ENCODE data around the gene UBAC1. TPM values are rescaled to one million over a fixed set of nuclear protein-coding genes. Genes with fewer than 3 reads are reported as not detected.
A peak's percentile ranks its signal among the peaks of the same experiment; 100 is the strongest.

UBAC1 gene
- total RNA-seq, 2 donors from 2014 or later: 54.9 to 66.5 TPM

DNA sequence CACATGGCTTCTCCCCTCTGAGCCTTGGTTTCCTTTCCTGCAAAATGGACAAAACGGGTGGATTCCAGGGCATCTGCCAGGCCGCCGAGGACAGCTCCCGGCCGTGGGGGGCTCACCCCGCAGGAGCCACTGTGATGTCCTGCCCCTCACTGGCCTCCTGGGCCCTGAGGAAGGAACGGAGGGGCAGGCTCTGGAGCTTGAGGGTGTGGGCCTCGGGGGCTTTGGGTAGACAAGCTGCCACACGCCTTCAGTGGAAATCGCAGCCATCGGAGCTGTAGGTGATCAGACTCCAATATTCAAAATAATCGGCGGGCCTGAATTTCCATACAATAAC lies 32.2 kb upstream of the UBAC1 start:
- Histone ChIP-seq H3K27ac (peak overlapping the region; percentile 87), H3K4me1 (peaks cover 21% of the 10 kb centered on the region), H3K9ac (ENCODE audit: low read depth in 2 of 2, low read length in 2 of 2) (peak overlapping the region in 1 of 2 donors; percentile 43), H3K9me3 (no peaks in the 10 kb centered on the region), H3K4me3 (peak overlapping the region; percentile 14), H3K27me3 (no peaks in the 10 kb centered on the region), H3K36me3 (no peaks in the 10 kb centered on the region)
- intact Hi-C loops (cut with DNase I): no loop called here
- DNase-seq: no peak
- TF ChIP-seq, protein P1, sequence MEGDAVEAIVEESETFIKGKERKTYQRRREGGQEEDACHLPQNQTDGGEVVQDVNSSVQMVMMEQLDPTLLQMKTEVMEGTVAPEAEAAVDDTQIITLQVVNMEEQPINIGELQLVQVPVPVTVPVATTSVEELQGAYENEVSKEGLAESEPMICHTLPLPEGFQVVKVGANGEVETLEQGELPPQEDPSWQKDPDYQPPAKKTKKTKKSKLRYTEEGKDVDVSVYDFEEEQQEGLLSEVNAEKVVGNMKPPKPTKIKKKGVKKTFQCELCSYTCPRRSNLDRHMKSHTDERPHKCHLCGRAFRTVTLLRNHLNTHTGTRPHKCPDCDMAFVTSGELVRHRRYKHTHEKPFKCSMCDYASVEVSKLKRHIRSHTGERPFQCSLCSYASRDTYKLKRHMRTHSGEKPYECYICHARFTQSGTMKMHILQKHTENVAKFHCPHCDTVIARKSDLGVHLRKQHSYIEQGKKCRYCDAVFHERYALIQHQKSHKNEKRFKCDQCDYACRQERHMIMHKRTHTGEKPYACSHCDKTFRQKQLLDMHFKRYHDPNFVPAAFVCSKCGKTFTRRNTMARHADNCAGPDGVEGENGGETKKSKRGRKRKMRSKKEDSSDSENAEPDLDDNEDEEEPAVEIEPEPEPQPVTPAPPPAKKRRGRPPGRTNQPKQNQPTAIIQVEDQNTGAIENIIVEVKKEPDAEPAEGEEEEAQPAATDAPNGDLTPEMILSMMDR (IDR thresholded peaks at IDR 0.05): no peak

DNA sequence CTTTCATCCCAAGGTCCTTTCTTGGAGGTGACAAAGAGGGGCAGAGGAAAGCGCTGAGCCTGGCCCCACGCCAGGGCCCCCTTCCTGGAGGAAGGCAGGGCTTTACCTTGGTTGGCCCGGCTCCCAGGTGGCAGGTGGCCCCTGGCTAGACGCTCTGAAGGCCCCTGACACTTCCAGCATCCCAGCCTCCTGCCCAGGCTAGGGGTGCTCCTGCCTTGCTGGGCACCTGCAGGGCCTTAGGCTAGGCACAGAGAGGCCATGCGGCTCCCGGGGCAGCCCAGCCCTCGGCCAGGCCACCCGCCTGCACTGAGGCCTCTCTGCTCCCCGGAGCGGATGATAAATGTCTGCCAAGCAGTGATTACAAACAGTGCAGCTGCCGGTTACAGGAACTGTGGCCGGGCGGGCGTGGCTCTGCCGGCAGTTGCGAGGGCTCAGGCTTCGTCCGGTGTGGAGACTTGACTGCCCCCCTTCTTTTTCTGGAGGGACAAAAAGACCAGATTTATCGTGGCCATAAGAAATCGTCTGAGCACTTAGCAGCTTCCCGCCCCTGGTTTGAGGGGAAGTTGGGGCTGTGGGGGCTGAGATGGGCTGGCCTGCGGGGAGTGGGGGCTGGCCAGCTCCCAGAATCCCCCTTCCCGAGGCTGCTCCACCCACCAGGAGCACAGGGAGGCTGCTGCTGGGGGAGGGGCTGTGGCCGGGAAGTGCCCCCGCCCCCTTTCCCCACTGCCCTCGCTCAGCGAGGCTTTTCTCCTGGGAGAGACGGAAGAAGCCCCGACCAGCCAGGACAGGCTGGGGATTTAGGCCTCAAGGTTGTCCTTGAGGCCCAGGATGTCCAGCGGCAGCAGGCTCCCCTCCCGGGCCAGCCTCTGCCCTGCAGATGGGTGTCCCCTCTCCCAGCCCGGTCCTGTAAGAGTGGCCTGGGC lies 31.6 kb upstream of the UBAC1 start:
- no peaks in the 10 kb centered on the region for H3K27me3 ChIP-seq
- peak overlapping the region; percentile 87 for H3K27ac ChIP-seq
- TF ChIP-seq, protein P1 (IDR thresholded peaks at IDR 0.05): no peak
- H3K9ac ChIP-seq (ENCODE audit: low read depth in 2 of 2, low read length in 2 of 2): peak overlapping the region; percentile 43 to 58
- H3K36me3 ChIP-seq: no peaks in the 10 kb centered on the region
- intact Hi-C loops (cut with DNase I): no loop called here
- peak overlapping the region; percentile 14 for H3K4me3 ChIP-seq
- DNase-seq: peak; percentile 77
- H3K9me3 ChIP-seq: no peaks in the 10 kb centered on the region
- H3K4me1 ChIP-seq: peaks cover 21% of the 10 kb centered on the region

DNA sequence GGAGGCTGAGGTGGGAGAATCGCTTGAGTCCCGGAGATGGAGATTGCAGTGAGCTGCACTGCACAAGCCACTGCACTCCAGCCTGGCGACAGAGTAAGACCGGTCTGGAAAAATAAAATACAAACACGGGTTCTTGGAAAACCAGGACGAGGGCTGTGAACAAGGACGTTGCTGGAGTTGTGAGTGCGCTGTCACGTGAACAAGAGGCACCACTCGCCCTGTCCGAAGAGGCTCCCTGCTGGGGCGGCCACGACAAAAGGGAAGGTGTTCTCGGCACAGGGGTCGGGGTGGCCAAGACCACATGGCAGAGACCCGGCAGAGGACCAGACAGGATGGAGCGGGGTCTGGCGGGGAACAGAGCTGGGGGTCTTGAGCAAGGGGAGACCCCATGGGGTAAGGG lies 30.6 kb upstream of the UBAC1 start:
- DNase-seq: no peak
- H3K36me3 ChIP-seq: no peaks in the 10 kb centered on the region
- peak overlapping the region; percentile 87 for H3K27ac ChIP-seq
- intact Hi-C loops (cut with DNase I): no loop called here
- H3K4me1 ChIP-seq: peaks cover 21% of the 10 kb centered on the region
- TF ChIP-seq, protein P1 (IDR thresholded peaks at IDR 0.05): no peak
- H3K9me3 ChIP-seq: no peaks in the 10 kb centered on the region
- no peak overlapping the region for H3K4me3 ChIP-seq
- no peak overlapping the region for H3K9ac ChIP-seq (ENCODE audit: low read depth in 2 of 2, low read length in 2 of 2)
- no peaks in the 10 kb centered on the region for H3K27me3 ChIP-seq

GRCh38 chr9:135990468-135991429 lies 29.6 kb upstream of the UBAC1 start:
- H3K36me3 ChIP-seq: no peaks in the 10 kb centered on the region
- H3K27ac ChIP-seq: no peak overlapping the region
- intact Hi-C loops (cut with DNase I): no loop called here
- no peak overlapping the region for H3K4me3 ChIP-seq
- no peaks in the 10 kb centered on the region for H3K9me3 ChIP-seq
- TF ChIP-seq, protein P1 (IDR thresholded peaks at IDR 0.05): no peak
- peaks cover 21% of the 10 kb centered on the region for H3K4me1 ChIP-seq
- DNase-seq: peak; percentile 57
- no peaks in the 10 kb centered on the region for H3K27me3 ChIP-seq
- H3K9ac ChIP-seq (ENCODE audit: low read depth in 2 of 2, low read length in 2 of 2): peak overlapping the region in 1 of 2 donors; percentile 35

DNA sequence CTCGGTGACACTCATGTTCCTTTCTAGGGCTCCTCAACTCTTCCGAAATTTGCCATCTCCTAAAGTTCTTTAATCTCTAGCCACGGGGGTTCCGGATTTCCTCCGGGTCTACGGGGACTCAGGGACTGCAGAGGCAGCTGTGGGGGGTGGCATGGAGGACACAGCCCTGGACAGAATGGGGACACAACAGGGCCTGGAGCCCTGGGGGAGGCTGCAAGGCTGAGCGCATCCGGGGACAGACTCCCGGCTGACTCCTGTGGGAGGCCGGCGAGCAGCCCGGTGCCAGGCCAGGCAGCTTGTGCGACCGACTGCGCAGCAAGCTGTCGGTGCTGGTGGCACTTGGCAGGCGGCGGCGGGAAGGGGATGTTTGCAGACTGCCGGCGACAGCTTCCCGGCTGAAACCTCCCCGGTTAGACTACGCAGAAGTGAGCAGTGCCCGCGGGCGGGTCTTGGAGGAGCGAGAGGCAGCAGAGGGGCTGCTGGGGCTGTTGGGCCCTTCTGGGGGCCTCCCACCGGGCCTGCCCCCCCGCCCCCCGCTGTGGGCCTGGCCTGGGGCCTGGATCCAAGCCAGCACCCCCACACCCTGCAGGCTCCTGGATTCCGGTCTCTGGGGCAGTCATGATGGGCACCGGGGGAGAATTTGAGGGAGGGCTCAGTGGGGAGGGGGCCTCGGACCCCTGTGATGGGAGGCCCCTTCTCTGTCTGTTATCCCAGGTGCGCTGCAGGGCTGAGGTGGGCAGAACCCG lies 28.7 kb upstream of the UBAC1 start:
- intact Hi-C loops (cut with DNase I): no loop called here
- Histone ChIP-seq H3K27me3 (no peaks in the 10 kb centered on the region), H3K4me1 (peaks cover 21% of the 10 kb centered on the region), H3K9me3 (no peaks in the 10 kb centered on the region), H3K4me3 (no peak overlapping the region), H3K9ac (ENCODE audit: low read depth in 2 of 2, low read length in 2 of 2) (no peak overlapping the region), H3K36me3 (no peaks in the 10 kb centered on the region), H3K27ac (no peak overlapping the region)
- TF ChIP-seq, protein P1 (IDR thresholded peaks at IDR 0.05): no peak
- DNase-seq: no peak

Measured in colonic mucosa (tissue), 4 donors.